ENCODE measurements around the gene PLA2G4D. TPM values are rescaled to one million over a fixed set of nuclear protein-coding genes. Genes with fewer than 3 reads are reported as not detected.

PLA2G4D gene
- total RNA-seq, 1 experiment from 2014 or later, result not detected

GRCh38 chr15:42118650-42119445, 24.5 kb upstream of the PLA2G4D start:
- no TSS peak for BruUV-seq (replicated peaks)
- no peak overlapping the region for H3K4me3 ChIP-seq (ENCODE audit: low read depth, low read length, poor library complexity, severe bottlenecking)
- H3K27me3 ChIP-seq (replicated peaks; ENCODE audit: insufficient read depth, low read depth, low read length, poor library complexity), result no peaks in the 10 kb centered on the region

GRCh38 chr15:42111924-42112323, 17.6 kb upstream of the PLA2G4D start:
- Histone ChIP-seq H3K36me3 (ENCODE audit: insufficient read depth, low read length, poor library complexity, severe bottlenecking) (no peaks in the 10 kb centered on the region), H3K27ac (ENCODE audit: low read depth, low read length, poor library complexity, severe bottlenecking) (no peak overlapping the region), H3K27me3 (replicated peaks; ENCODE audit: insufficient read depth, low read depth, low read length, poor library complexity) (no peaks in the 10 kb centered on the region), H3K4me1 (ENCODE audit: insufficient read depth, low read length, poor library complexity, severe bottlenecking) (peaks cover 6% of the 10 kb centered on the region), H3K9me3 (ENCODE audit: low read depth, low read length, poor library complexity, severe bottlenecking) (no peaks in the 10 kb centered on the region), H3K4me3 (ENCODE audit: low read depth, low read length, poor library complexity, severe bottlenecking) (no peak overlapping the region)
- intact Hi-C loops (cut with micrococcal nuclease; ENCODE audit: unreplicated experiment), result no loop called here
- CTCF ChIA-PET, result no interaction called here
- BruUV-seq (replicated peaks), result no TSS peak
- POLR2A ChIA-PET (ENCODE audit: low non-redundant PET), result no interaction called here
- TF ChIP-seq EZH2 (IDR thresholded peaks at IDR 0.05; ENCODE audit: borderline replicate concordance, low read depth, low read length, poor library complexity, severe bottlenecking), result no peak
- TF ChIP-seq, protein P1, sequence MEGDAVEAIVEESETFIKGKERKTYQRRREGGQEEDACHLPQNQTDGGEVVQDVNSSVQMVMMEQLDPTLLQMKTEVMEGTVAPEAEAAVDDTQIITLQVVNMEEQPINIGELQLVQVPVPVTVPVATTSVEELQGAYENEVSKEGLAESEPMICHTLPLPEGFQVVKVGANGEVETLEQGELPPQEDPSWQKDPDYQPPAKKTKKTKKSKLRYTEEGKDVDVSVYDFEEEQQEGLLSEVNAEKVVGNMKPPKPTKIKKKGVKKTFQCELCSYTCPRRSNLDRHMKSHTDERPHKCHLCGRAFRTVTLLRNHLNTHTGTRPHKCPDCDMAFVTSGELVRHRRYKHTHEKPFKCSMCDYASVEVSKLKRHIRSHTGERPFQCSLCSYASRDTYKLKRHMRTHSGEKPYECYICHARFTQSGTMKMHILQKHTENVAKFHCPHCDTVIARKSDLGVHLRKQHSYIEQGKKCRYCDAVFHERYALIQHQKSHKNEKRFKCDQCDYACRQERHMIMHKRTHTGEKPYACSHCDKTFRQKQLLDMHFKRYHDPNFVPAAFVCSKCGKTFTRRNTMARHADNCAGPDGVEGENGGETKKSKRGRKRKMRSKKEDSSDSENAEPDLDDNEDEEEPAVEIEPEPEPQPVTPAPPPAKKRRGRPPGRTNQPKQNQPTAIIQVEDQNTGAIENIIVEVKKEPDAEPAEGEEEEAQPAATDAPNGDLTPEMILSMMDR (conservative IDR thresholded peaks at IDR 0.05; ENCODE audit: low read depth, low read length), result no peak
- no peak for DNase-seq (ENCODE audit: low spot score)

More at GRCh38 chr15:42118650-42119445, 24.5 kb upstream of the PLA2G4D start:
- no peaks in the 10 kb centered on the region for H3K9me3 ChIP-seq (ENCODE audit: low read depth, low read length, poor library complexity, severe bottlenecking)
- DNase-seq (ENCODE audit: low spot score), result no peak
- ChIA-PET CTCF (interaction anchor here (0.6 to 0.8 kb wide), 2 partner anchors 15 to 24 kb away, joined by 3 to 4 read pairs; no protein-coding TSS in a partner anchor), POLR2A (ENCODE audit: low non-redundant PET) (no interaction called here)
- H3K36me3 ChIP-seq (ENCODE audit: insufficient read depth, low read length, poor library complexity, severe bottlenecking), result no peaks in the 10 kb centered on the region
- H3K4me1 ChIP-seq (ENCODE audit: insufficient read depth, low read length, poor library complexity, severe bottlenecking), result no peaks in the 10 kb centered on the region
- TF ChIP-seq, protein P1 (conservative IDR thresholded peaks at IDR 0.05; ENCODE audit: low read depth, low read length), result no peak
- TF ChIP-seq EZH2 (IDR thresholded peaks at IDR 0.05; ENCODE audit: borderline replicate concordance, low read depth, low read length, poor library complexity, severe bottlenecking), result no peak
- intact Hi-C loops (cut with micrococcal nuclease; ENCODE audit: unreplicated experiment), result no loop called here
- H3K27ac ChIP-seq (ENCODE audit: low read depth, low read length, poor library complexity, severe bottlenecking), result no peak overlapping the region

DNA sequence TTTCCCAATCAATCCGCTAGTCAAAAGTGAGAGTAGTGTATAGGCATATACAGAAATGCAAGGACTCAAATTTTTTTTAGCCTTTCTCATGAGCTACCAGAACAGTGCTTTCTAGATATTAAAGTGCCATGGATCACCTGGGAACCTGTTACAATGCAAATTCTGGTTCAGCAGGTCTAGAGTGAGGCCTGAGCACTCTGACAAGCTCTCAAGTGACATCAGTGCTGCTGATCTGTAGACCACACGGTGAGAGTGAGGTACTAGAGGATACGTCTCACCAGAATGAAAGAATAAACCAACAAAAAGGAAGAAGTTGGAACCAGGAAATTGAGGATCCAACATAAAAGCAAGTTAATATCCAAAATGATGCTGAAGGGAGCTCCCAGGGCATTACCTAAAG, 16.0 kb upstream of the PLA2G4D start:
- Histone ChIP-seq H3K4me1 (ENCODE audit: insufficient read depth, low read length, poor library complexity, severe bottlenecking) (peaks cover 6% of the 10 kb centered on the region), H3K27ac (ENCODE audit: low read depth, low read length, poor library complexity, severe bottlenecking) (no peak overlapping the region), H3K36me3 (ENCODE audit: insufficient read depth, low read length, poor library complexity, severe bottlenecking) (no peaks in the 10 kb centered on the region), H3K4me3 (ENCODE audit: low read depth, low read length, poor library complexity, severe bottlenecking) (no peak overlapping the region), H3K27me3 (replicated peaks; ENCODE audit: insufficient read depth, low read depth, low read length, poor library complexity) (no peaks in the 10 kb centered on the region), H3K9me3 (ENCODE audit: low read depth, low read length, poor library complexity, severe bottlenecking) (no peaks in the 10 kb centered on the region)
- intact Hi-C loops (cut with micrococcal nuclease; ENCODE audit: unreplicated experiment), result no loop called here
- no peak for DNase-seq (ENCODE audit: low spot score)
- POLR2A ChIA-PET (ENCODE audit: low non-redundant PET), result no interaction called here
- TF ChIP-seq, protein P1 (conservative IDR thresholded peaks at IDR 0.05; ENCODE audit: low read depth, low read length), result no peak
- no peak for TF ChIP-seq EZH2 (IDR thresholded peaks at IDR 0.05; ENCODE audit: borderline replicate concordance, low read depth, low read length, poor library complexity, severe bottlenecking)
- BruUV-seq (replicated peaks), result no TSS peak
- CTCF ChIA-PET, result no interaction called here

Measured in A673 (cell line).